Body of pancreas (tissue), 4 donors: ENCODE measurements around the gene KIFAP3. TPM values are rescaled to one million over a fixed set of nuclear protein-coding genes. Genes with fewer than 3 reads are reported as not detected.
A peak's percentile ranks its signal among the peaks of the same experiment; 100 is the strongest.

Source experiments
- ATAC-seq: fragments of 150-250 bp; one replicate; pipeline ENCODE4 v1.9.1; 2016
- DNase-seq, 4 donors: peaks; one replicate each; pipeline ENCODE4 v3.0.0-alpha.2; 2019
- H3K27ac ChIP-seq, 4 donors: fragments of 200-600 bp; sonication (generic); 1 replicate in 3 of 4; 2 replicates in 1 of 4; pipeline versions ENCODE4 v1.5.1 to v1.6.1; 2016 to 2019; ENCODE audit warnings: mild to moderate bottlenecking in 1 of 4, mixed read lengths in 1 of 4, moderate library complexity in 1 of 4
- H3K27me3 ChIP-seq, 2 donors: fragments of 200-600 bp; sonication (generic); one replicate each; pipeline ENCODE4 v1.6.0; 2016; ENCODE audit warnings: mild to moderate bottlenecking in 1 of 2
- H3K36me3 ChIP-seq, 2 donors: fragments of 200-600 bp; sonication (generic); replicated peaks in 1 of 2; 2 replicates each; pipeline ENCODE4 v1.5.1; 2016; ENCODE audit warnings: low read depth in 2 of 2; ENCODE audit not compliant: insufficient read depth in 1 of 2
- H3K4me1 ChIP-seq: fragments of 200-600 bp; sonication (generic); one replicate; pipeline ENCODE4 v1.6.0; 2016
- H3K4me3 ChIP-seq, 2 donors: fragments of 200-600 bp; sonication (generic); 1 replicate in 1 of 2; 2 replicates in 1 of 2; pipeline ENCODE4 v1.5.1; 2016 to 2019
- H3K9me3 ChIP-seq, 3 donors: fragments of 200-600 bp; sonication (generic); 1 replicate in 2 of 3; 2 replicates in 1 of 3; pipeline ENCODE4 v1.5.1; 2016
- POLR2A ChIP-seq, 3 donors: fragments of 450-650 bp; IDR thresholded peaks; one replicate each; pipeline ENCODE4 v1.6.1; 2016; ENCODE audit warnings: antibody characterized with exemption in 3 of 3, mild to moderate bottlenecking in 2 of 3
- WGBS, 2 donors: methylation state at CpG; one replicate each; pipeline ENCODE4 v1.1.5; 2017; 5-methylcytosine and 5-hydroxymethylcytosine counted together
- intact Hi-C: fragments of 100-400 bp; cut with DNase I; formaldehyde crosslinking; loops from one replicate; pipeline ENCODE4 v1.15.1; 2023
- total RNA-seq, 2 donors: library from RNA; depleted of rRNA; stranded (reverse); fragments of >200 nt; gene quantifications; one replicate each; pipeline ENCODE4 v1.1.0, GENCODE V29; 2016
- TF ChIP-seq, protein P1 (sequence below), 7 experiments: fragments of 450-650 bp in 4 of 7; fragments of 200-600 bp in 3 of 7; sonication (generic) in 3 of 7; IDR thresholded peaks; one replicate each; pipeline ENCODE4 v1.5.1; 2016 to 2019; ENCODE audit warnings: antibody characterized with exemption in 7 of 7

Gene KIFAP3
- total RNA-seq, 2 donors from 2014 or later = 9.6 to 16.9 TPM

DNA sequence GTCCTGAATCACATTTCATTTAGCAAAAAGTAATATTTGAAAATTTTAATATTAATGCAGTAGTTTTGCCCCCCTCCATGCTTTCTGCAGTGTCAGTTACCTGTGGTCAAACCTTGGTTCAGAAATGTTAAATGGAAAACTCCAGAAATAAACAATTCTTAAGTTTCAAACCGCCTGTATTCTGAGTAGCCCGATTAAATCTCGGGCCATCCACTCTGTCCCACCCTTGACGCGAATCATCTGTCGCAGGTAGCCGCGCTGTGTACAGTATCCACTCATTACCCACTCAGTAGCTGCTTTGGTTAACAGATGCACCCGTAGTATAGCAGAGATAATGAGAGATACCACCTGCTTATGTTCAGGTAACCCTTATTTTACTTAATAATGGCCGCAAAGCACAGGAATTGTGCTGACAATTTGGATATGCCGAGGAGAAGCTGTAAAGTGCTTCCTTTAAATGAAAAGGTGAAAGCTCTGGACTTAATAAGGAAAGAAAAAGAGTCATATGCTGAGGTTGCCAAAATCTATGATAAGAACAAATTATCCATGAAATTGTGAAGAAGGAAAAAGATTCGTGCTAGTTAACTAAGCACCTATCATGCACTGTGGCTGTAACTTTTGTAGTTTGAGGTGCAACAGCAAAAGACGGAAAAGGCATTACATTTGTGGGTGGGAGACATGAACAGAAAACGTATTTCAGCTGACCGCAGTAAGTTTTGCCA lies 179.9 kb downstream of the KIFAP3 start:
- peaks cover 39% of the 10 kb centered on the region for H3K4me1 ChIP-seq
- ATAC-seq (no peak), DNase-seq (no peak)
- H3K27ac ChIP-seq = peak overlapping the region; percentile 98 to 99 (median 98)
- 25 to 27% methylated on average over 15 of the region's 15 CpGs for WGBS, 2 donors
- no peaks in the 10 kb centered on the region for H3K9me3 ChIP-seq
- TF ChIP-seq, protein P1, sequence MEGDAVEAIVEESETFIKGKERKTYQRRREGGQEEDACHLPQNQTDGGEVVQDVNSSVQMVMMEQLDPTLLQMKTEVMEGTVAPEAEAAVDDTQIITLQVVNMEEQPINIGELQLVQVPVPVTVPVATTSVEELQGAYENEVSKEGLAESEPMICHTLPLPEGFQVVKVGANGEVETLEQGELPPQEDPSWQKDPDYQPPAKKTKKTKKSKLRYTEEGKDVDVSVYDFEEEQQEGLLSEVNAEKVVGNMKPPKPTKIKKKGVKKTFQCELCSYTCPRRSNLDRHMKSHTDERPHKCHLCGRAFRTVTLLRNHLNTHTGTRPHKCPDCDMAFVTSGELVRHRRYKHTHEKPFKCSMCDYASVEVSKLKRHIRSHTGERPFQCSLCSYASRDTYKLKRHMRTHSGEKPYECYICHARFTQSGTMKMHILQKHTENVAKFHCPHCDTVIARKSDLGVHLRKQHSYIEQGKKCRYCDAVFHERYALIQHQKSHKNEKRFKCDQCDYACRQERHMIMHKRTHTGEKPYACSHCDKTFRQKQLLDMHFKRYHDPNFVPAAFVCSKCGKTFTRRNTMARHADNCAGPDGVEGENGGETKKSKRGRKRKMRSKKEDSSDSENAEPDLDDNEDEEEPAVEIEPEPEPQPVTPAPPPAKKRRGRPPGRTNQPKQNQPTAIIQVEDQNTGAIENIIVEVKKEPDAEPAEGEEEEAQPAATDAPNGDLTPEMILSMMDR (IDR thresholded peaks at IDR 0.05) = no peak
- TF ChIP-seq POLR2A (IDR thresholded peaks at IDR 0.05) = no peak
- no peaks in the 10 kb centered on the region for H3K27me3 ChIP-seq
- no peaks in the 10 kb centered on the region for H3K36me3 ChIP-seq
- peak overlapping the region in 1 of 2 donors; percentile 13 for H3K4me3 ChIP-seq
- intact Hi-C loops = no loop called here

DNA sequence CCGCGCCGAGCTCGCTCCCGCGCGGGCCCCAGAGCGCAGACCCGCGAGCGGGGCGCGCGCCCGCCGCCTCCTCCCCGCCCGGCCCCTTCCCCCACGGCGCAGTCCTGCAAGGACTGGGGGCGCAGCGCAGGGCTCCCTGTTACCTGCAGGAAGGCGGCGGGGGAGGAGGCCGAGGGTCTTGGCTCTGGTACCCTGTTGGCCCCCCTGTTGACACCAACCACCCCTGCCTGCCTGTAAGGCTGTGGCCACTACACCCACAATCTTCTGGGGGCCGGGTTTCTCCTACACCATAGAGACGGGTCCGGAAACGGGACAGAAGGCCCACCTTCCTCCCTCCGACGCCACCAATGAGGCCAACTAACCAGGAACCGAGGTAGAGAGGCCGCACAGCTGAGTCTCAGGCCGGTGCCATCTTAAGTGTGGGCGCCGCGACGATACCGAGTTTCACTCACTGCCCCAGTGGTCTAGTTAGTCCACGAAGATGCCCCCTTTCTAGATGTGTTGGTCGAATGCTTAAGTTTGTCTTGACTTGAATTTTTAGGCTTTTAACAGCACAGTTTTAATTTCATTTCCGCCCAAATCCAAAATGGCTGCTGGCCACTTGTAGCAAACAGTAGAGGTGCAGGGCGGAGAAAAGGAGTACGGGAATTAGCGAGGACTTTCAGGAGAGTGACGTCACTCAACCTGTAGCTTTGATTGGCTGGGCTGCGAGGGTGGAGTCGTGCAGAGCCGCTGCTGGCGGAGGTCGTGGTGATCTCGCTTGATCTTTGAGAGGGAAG lies 180.7 kb downstream of the KIFAP3 start, which contains the start of gene SCYL3:
Gene SCYL3 (minus strand): TSS at position 252 of the 779 bp plus-strand sequence. CDS start 5,056 bp downstream, outside the sequence.
- intact Hi-C loops = no loop called here
- peak; percentile 94 for ATAC-seq
- Histone ChIP-seq H3K36me3 (no peaks in the 10 kb centered on the region), H3K27ac (peak within 1 kb of the TSS; percentile 98 to 99 (median 98)), H3K27me3 (no peaks in the 10 kb centered on the region), H3K4me3 (peak within 1 kb of the TSS; percentile 74 to 77), H3K4me1 (peaks cover 45% of the 10 kb centered on the region), H3K9me3 (no peaks in the 10 kb centered on the region)
- TF ChIP-seq, protein P1 (IDR thresholded peaks at IDR 0.05) = peak in 2 of 7 experiments; percentile 1 to 11
- peak; percentile 77 to 95 (median 92) for TF ChIP-seq POLR2A (IDR thresholded peaks at IDR 0.05)
- peak; percentile 92 to 98 (median 94) for DNase-seq
- 0 to 1% methylated on average over 49 to 50 of the region's 52 CpGs for WGBS, 2 donors

DNA sequence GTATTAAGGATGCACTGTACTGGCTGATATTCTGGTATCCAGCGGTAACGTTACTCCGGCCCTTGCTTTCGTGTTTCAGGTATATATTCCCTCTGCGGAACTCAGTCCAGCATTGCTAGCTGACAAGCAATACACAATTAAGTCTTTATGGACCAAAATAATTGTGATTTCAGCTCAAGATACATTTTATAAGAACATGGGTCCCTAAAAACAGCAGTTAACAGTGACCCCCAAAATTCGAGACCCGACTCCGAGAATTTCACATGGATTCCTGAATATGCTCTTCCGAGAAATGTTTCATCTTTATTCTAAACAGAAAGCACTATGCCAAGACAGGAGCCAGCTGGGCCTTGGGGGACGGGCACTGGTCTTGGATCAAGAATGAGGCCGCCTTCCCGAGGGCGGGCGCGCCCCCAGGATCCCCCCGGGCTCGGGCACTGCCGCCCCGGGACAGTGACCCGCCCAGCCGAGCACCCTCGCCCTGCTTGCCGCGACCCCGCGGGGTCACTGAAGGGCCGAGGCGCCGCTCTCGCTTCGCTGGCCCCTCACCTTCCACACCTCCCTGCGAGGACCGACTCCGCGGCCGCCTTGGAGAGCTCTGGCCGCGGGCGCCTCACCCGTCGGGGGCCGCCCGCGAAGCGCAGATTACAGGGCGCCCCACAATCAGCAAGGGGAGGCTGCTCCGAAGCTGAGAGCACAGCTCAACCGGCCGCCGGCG lies 181.4 kb downstream of the KIFAP3 start:
- Histone ChIP-seq H3K4me1 (peaks cover 50% of the 10 kb centered on the region), H3K9me3 (no peaks in the 10 kb centered on the region), H3K36me3 (no peaks in the 10 kb centered on the region), H3K27me3 (no peaks in the 10 kb centered on the region), H3K27ac (peak overlapping the region; percentile 98 to 99 (median 98)), H3K4me3 (peak overlapping the region; percentile 74 to 77)
- no peak for TF ChIP-seq POLR2A (IDR thresholded peaks at IDR 0.05)
- TF ChIP-seq, protein P1 (IDR thresholded peaks at IDR 0.05) = no peak
- intact Hi-C loops = no loop called here
- DNase-seq (peak; percentile 35 to 51 (median 40)), ATAC-seq (peak; percentile 1)
- WGBS, 2 donors = 1 to 4% methylated on average over 20 to 51 of the region's 51 CpGs

DNA sequence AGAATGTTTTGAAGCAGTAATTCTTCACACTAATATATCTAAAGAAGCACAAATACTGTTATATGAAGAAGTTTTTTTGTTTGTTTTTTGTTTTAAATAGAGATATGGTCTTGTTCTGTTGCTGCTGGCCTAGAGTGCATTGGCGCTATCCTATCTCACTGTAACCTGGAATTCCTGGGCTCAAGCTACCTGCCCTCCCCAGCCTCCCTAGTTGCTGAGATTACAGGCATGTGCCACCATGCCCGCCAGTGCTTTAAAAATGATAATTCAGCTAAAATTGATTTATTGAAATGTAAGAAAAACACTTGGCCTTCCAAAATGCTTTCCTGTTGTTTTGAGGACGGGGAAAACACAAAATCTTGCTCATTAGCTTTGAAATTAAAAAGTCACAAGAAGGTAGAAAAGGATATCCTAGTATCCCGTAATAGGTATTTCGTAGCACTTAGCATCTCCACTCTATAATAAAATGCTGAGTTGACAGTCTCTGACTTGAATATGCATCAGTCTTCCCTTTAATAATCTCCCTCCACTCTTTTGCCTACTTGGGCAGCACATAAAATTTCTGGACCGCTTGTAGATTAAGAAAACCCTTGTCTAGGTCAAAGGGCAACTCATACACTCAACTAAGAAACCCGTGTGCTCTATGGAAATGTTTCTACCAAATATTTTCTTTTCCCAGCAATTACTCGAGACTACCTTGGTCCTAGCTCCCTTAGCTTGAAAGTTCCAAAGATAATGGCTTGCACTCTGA lies 182.1 kb downstream of the KIFAP3 start:
- Histone ChIP-seq H3K27ac (peak overlapping the region; percentile 98 to 99 (median 98)), H3K27me3 (no peaks in the 10 kb centered on the region), H3K36me3 (no peaks in the 10 kb centered on the region), H3K4me3 (peak overlapping the region in 1 of 2 donors; percentile 77), H3K9me3 (no peaks in the 10 kb centered on the region), H3K4me1 (peaks cover 50% of the 10 kb centered on the region)
- intact Hi-C loops = no loop called here
- ATAC-seq = no peak
- DNase-seq = peak in 2 of 4 donors; percentile 8 to 19
- WGBS, 2 donors = 21 to 28% methylated on average over 8 of the region's 8 CpGs
- TF ChIP-seq, protein P1 (IDR thresholded peaks at IDR 0.05) = no peak
- TF ChIP-seq POLR2A (IDR thresholded peaks at IDR 0.05) = no peak
